DOHH2 (cell line): ENCODE results near the gene LSM7.

Experiments
- H3F3A ChIP-seq: fragments of 200-600 bp; sonication (generic), shearing (Covaris generic); 2 replicates; pipeline ENCODE4 v1.6.0; 2016; ENCODE audit warnings: antibody characterized with exemption, mild to moderate bottlenecking; ENCODE audit not compliant: control insufficient read depth, insufficient read depth
- H3K27ac ChIP-seq: fragments of 200-600 bp; sonication (generic); 2 replicates; pipeline ENCODE4 v1.5.1; 2014; ENCODE audit warnings: low read depth, mild to moderate bottlenecking, low read length, moderate library complexity
- H3K27me3 ChIP-seq: fragments of 200-600 bp; sonication (generic); 2 replicates; pipeline ENCODE4 v1.6.1; 2014; ENCODE audit warnings: mild to moderate bottlenecking, low read length, mixed read lengths; ENCODE audit not compliant: control insufficient read depth
- H3K36me3 ChIP-seq: fragments of 200-600 bp; sonication (generic); 2 replicates; pipeline ENCODE4 v1.6.1; 2014; ENCODE audit warnings: mild to moderate bottlenecking, low read length, moderate library complexity, mixed read lengths; ENCODE audit not compliant: control insufficient read depth
- H3K4me1 ChIP-seq: fragments of 200-600 bp; sonication (generic); 2 replicates; pipeline ENCODE4 v1.6.1; 2014; ENCODE audit warnings: mild to moderate bottlenecking, low read length, mixed read lengths; ENCODE audit not compliant: control insufficient read depth
- H3K4me2 ChIP-seq: fragments of 200-600 bp; sonication (generic); 2 replicates; pipeline ENCODE4 v1.6.0; 2014; ENCODE audit warnings: mild to moderate bottlenecking, low read length, moderate library complexity
- H3K4me3 ChIP-seq: fragments of 200-600 bp; sonication (generic); 2 replicates; pipeline ENCODE4 v1.5.1; 2014; ENCODE audit warnings: mild to moderate bottlenecking, low read length, mixed read lengths
- H3K79me2 ChIP-seq: fragments of 200-600 bp; sonication (generic); 2 replicates; pipeline ENCODE4 v1.6.1; 2014; ENCODE audit warnings: mild to moderate bottlenecking, low read length, mixed read lengths; ENCODE audit not compliant: control insufficient read depth
- H3K9me2 ChIP-seq: fragments of 200-600 bp; sonication (generic); replicated peaks from 2 replicates; pipeline ENCODE4 v1.6.1; 2014; ENCODE audit warnings: mild to moderate bottlenecking, low read length, mixed read lengths; ENCODE audit not compliant: control insufficient read depth
- H3K9me3 ChIP-seq: fragments of 200-600 bp; sonication (generic); 2 replicates; pipeline ENCODE4 v1.6.1; 2014; ENCODE audit warnings: antibody characterized with exemption, low read length, mixed read lengths; ENCODE audit not compliant: control insufficient read depth, insufficient read depth
- H4K20me1 ChIP-seq: fragments of 200-600 bp; sonication (generic); 2 replicates; pipeline ENCODE4 v1.6.0; 2014; ENCODE audit warnings: low read depth, mild to moderate bottlenecking, antibody characterized with exemption, low read length, moderate library complexity; ENCODE audit not compliant: control insufficient read depth, insufficient read depth
- CTCF ChIP-seq: fragments of 200-600 bp; sonication (generic); IDR thresholded peaks from one replicate; pipeline ENCODE4 v1.5.1; 2014; ENCODE audit warnings: antibody characterized with exemption, mild to moderate bottlenecking, low read depth, low read length; ENCODE audit not compliant: poor library complexity, severe bottlenecking
- EZH2phosphoT487 ChIP-seq: fragments of 200-600 bp; sonication (generic); IDR thresholded peaks from 2 replicates; pipeline ENCODE4 v1.6.1; 2017; ENCODE audit warnings: borderline replicate concordance, mild to moderate bottlenecking, antibody characterized with exemption, low read length, moderate library complexity, mixed read lengths

LSM7 gene

GRCh38 chr19:2365201-2365970 lies 37.0 kb upstream of the LSM7 start:
- Histone ChIP-seq H3K4me2 (peak overlapping the region; percentile 13; the same call in 1 of the 2 replicates), H3K9me2 (no peaks in the 10 kb centered on the region), H3K36me3 (no peaks in the 10 kb centered on the region), H3K79me2 (no peaks in the 10 kb centered on the region), H3K4me3 (no peak overlapping the region), H3K9me3 (peaks cover 9% of the 10 kb centered on the region; the same call in 1 of the 2 replicates), H4K20me1 (no peaks in the 10 kb centered on the region), H3F3A (peaks cover 3% of the 10 kb centered on the region), H3K4me1 (peaks cover 12% of the 10 kb centered on the region), H3K27me3 (peaks cover 8% of the 10 kb centered on the region; the same call in 1 of the 2 replicates), H3K27ac (no peak overlapping the region)
- TF ChIP-seq EZH2phosphoT487: no peak
- no peak for TF ChIP-seq CTCF

- no peak overlapping the region for H3K27ac ChIP-seq
- peaks cover 9% of the 10 kb centered on the region; the same call in 1 of the 2 replicates for H3K9me3 ChIP-seq
- peaks cover 8% of the 10 kb centered on the region; the same call in 1 of the 2 replicates for H3K27me3 ChIP-seq
Observed at GRCh38 chr19:2363419-2363818, 35.0 kb upstream of the LSM7 start.

GRCh38 chr19:2362970-2363300 lies 34.5 kb upstream of the LSM7 start:
- Histone ChIP-seq H3K36me3 (no peaks in the 10 kb centered on the region), H3K27me3 (peaks cover 8% of the 10 kb centered on the region; the same call in 1 of the 2 replicates), H3K9me2 (no peaks in the 10 kb centered on the region), H3K4me2 (no peak overlapping the region), H3K4me3 (no peak overlapping the region), H3K79me2 (no peaks in the 10 kb centered on the region), H3K9me3 (peaks cover 9% of the 10 kb centered on the region; the same call in 1 of the 2 replicates), H3K4me1 (peaks cover 8% of the 10 kb centered on the region), H4K20me1 (no peaks in the 10 kb centered on the region), H3K27ac (no peak overlapping the region), H3F3A (peaks cover 3% of the 10 kb centered on the region)
- TF ChIP-seq EZH2phosphoT487 (no peak), CTCF (no peak)

More at GRCh38 chr19:2363419-2363818, 35.0 kb upstream of the LSM7 start:
- Histone ChIP-seq H3K9me2 (no peaks in the 10 kb centered on the region), H3K4me1 (peaks cover 8% of the 10 kb centered on the region), H3F3A (peaks cover 3% of the 10 kb centered on the region), H3K4me3 (no peak overlapping the region), H3K36me3 (no peaks in the 10 kb centered on the region), H4K20me1 (no peaks in the 10 kb centered on the region), H3K79me2 (no peaks in the 10 kb centered on the region), H3K4me2 (no peak overlapping the region)
- no peak for TF ChIP-seq CTCF
- no peak for TF ChIP-seq EZH2phosphoT487
